GM19372 (cell line): ENCODE data around the gene SLC4A2.
A peak's percentile ranks its signal among the peaks of the same experiment; 100 is the strongest.
"Not testable (repeated sequence)": the region's sequence is repeated elsewhere in the genome, so short reads cannot be mapped to it uniquely, and the experiment has no call there.

Source experiments
- ATAC-seq: cut with Tn5 transposase; IDR thresholded peaks from one replicate; pipeline ENCODE4 v1.9.1; 2021; ENCODE audit warnings: mild to moderate bottlenecking, low read depth, moderate library complexity; ENCODE audit not compliant: unreplicated experiment

The SLC4A2 gene, protein sequence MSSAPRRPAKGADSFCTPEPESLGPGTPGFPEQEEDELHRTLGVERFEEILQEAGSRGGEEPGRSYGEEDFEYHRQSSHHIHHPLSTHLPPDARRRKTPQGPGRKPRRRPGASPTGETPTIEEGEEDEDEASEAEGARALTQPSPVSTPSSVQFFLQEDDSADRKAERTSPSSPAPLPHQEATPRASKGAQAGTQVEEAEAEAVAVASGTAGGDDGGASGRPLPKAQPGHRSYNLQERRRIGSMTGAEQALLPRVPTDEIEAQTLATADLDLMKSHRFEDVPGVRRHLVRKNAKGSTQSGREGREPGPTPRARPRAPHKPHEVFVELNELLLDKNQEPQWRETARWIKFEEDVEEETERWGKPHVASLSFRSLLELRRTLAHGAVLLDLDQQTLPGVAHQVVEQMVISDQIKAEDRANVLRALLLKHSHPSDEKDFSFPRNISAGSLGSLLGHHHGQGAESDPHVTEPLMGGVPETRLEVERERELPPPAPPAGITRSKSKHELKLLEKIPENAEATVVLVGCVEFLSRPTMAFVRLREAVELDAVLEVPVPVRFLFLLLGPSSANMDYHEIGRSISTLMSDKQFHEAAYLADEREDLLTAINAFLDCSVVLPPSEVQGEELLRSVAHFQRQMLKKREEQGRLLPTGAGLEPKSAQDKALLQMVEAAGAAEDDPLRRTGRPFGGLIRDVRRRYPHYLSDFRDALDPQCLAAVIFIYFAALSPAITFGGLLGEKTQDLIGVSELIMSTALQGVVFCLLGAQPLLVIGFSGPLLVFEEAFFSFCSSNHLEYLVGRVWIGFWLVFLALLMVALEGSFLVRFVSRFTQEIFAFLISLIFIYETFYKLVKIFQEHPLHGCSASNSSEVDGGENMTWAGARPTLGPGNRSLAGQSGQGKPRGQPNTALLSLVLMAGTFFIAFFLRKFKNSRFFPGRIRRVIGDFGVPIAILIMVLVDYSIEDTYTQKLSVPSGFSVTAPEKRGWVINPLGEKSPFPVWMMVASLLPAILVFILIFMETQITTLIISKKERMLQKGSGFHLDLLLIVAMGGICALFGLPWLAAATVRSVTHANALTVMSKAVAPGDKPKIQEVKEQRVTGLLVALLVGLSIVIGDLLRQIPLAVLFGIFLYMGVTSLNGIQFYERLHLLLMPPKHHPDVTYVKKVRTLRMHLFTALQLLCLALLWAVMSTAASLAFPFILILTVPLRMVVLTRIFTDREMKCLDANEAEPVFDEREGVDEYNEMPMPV

DNA sequence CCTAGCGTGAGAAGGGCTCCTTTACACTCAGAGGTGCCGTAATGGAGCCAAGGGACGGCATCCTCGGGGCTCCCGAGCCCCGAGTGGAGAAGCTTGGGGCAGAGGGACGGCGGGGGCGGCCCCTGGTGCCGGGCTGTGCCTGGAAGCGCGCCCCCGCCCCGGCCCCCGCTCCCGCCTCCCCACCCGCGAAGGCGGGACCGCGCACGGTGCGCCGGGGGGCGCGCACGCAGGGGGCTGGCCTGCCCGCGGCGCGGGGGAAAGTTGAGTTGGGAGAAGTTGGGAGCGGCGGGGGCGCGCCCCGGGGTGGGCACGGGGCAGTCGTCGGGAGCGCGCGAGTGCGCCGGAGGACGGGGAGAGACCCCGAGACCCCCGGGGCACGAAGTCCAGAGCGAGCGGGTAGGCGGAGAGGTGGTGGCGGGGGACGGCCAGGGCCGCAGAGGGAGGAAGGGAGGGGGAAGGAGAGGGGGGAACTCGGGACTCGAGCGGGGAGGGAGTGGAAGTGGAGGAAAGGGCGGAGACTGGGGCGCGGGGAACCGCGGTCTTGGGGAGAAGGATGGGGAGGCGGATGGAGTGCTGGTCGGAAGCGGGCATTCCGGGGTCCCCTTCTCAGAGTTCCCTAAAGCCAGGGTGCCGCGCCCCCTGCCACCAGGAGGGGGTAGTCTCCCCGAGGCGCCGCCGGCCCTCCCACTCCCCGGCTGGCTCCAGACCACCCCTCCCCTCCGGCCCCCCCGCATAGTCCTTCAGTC lies at the start of gene SLC4A2:
Gene SLC4A2 (plus strand): TSS at position 223 of the 746 bp plus-strand sequence. CDS start 2,399 bp downstream, outside the sequence.
- ATAC-seq, result no peak

DNA sequence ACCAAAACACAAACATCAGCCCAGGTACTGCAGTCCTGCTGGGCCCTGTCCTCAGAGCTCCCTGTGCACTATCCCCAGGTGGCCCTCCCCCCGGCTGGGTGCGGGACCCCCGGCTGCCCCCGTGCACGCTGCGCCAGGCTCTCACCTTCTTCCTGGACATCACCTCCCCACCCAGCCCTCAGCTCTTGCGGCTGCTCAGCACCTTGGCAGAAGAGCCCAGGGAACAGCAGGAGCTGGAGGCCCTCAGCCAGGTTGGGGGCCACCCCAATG lies 49.4 kb upstream of the SLC4A2 start:
- no peak for ATAC-seq

DNA sequence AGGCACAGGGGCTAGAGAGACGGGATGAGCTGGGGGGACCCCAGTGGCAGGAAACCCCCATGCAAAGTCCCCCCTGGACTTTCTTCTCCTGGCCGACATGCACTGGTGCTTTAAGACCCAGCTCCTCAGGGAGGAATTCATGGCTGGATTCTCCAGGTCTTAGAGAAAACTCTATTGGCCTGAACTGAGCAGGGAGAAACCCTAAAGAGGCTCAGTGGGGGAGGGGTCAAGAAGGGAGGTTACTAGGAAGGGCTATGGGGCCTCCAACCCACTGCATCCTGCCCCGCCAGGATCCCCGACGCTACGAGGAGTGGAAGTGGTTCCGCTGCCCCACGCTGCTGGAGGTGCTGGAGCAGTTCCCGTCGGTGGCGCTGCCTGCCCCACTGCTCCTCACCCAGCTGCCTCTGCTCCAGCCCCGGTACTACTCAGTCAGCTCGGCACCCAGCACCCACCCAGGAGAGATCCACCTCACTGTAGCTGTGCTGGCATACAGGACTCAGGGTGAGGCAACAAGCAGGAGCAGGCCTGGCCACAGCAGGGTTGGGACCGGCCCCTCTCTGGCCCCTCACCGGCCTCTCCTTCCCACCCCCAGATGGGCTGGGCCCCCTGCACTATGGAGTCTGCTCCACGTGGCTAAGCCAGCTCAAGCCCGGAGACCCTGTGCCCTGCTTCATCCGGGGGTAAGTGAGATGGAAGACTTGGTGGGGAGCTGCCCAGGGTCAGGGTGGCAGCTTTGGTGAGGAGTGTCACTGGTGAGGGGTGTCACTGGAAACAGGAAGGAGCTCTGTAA lies 48.9 kb upstream of the SLC4A2 start:
- ATAC-seq, result no peak

DNA sequence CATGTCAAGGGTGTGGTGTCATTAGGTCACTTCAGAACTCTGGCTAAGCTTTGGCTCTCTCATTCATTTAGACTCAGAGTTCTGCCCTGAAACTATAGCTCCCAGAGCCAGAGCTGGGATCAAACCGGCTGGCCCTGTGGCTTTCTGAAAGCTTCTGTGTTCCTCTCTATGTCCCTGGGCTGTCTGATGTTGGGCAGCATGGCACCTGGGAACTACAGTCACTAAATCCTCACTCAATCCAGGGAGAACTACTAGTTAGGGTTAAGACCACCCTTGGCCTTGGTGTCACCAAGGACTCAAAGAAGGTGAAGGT lies 48.3 kb upstream of the SLC4A2 start:
- ATAC-seq, result no peak

DNA sequence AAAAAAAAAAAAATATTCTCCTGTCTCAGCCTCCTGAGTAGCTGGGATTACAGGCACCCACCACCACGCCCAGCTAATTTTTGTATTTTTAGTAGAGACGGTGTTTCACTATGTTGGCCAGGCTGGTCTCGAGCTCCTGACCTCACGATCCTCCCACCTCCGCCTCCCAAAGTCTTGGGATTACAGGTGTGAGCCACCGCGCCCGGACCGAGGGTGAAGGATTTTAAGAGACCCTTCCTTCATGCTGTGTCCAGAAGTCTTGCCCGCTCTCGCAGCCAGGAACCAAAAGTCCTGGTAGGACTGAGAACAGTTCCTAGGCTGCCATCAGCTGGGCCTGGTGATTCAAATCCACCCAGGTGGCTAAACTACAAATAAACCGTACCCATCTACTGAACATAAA lies 47.8 kb upstream of the SLC4A2 start:
- ATAC-seq, result not testable (repeated sequence)

DNA sequence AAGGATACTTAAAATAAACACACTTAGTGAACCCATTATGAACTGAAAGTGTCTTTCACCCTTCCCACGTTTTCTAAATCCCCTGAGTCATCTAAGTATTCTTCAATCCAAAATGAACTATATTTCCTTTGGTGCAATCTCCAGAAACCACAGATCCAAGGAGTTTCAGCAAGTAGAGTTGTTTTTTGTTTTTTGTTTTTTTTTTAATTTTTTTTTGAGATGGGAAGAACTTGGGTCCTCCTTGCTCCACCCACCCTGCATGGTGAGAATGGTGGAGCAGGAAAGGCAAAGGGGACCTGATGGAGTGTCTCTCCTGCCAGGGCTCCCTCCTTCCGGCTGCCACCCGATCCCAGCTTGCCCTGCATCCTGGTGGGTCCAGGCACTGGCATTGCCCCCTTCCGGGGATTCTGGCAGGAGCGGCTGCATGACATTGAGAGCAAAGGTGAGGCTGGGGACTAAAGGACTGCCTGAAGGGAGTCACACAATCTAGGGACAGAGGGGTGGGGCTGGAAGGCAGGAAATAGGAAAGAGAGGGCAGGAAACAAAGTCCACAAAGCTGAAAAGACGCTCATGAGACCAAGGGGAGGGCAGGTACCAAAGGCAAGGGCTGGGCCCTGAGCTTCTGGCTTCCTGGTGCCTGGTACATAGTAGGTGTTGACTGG lies 47.2 kb upstream of the SLC4A2 start:
- ATAC-seq, result no peak

DNA sequence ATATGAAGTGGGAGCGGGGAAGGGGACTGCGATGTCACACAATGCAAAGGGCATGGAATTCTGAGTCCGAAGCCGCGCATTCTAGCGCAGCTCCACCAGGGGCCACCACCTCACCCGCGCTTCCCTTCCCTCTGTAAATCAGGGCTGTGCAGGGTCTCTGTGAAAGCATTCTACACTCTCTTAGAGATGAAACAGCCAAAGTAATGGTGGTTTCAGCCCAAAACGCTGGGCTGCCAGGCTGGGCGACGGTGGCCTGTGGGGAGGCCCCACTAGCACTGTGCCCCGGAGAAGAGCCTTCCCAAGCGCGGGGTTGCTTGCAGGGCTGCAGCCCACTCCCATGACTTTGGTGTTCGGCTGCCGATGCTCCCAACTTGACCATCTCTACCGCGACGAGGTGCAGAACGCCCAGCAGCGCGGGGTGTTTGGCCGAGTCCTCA lies 46.5 kb upstream of the SLC4A2 start:
- no peak for ATAC-seq

DNA sequence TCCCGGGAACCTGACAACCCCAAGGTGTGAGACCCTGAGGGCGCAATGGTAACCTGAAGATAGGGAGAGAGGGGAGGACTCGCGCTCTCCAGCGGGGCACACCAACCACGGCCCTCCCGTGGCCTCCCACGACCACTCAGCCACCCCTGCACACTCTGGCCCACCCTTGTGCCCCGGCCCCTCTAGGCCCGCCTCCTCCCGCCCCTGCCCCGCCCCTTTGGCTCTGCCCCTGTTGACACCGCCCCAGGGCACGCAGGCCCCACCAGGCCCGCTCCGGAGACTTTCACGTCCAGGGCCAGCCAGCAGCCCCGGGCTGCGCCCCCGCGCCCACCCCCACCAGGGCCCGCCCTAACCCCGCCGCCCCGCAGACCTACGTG lies 46.0 kb upstream of the SLC4A2 start:
- no peak for ATAC-seq

DNA sequence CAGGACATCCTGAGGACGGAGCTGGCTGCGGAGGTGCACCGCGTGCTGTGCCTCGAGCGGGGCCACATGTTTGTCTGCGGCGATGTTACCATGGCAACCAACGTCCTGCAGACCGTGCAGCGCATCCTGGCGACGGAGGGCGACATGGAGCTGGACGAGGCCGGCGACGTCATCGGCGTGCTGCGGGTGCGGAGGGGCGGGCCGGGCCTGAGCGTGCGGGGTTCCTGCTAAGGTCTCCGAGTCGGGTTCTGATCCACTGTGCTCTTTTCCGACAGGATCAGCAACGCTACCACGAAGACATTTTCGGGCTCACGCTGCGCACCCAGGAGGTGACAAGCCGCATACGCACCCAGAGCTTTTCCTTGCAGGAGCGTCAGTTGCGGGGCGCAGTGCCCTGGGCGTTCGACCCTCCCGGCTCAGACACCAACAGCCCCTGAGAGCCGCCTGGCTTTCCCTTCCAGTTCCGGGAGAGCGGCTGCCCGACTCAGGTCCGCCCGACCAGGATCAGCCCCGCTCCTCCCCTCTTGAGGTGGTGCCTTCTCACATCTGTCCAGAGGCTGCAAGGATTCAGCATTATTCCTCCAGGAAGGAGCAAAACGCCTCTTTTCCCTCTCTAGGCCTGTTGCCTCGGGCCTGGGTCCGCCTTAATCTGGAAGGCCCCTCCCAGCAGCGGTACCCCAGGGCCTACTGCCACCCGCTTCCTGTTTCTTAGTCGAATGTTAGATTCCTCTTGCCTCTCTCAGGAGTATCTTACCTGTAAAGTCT lies 45.5 kb upstream of the SLC4A2 start:
- peak; percentile 52 for ATAC-seq

DNA sequence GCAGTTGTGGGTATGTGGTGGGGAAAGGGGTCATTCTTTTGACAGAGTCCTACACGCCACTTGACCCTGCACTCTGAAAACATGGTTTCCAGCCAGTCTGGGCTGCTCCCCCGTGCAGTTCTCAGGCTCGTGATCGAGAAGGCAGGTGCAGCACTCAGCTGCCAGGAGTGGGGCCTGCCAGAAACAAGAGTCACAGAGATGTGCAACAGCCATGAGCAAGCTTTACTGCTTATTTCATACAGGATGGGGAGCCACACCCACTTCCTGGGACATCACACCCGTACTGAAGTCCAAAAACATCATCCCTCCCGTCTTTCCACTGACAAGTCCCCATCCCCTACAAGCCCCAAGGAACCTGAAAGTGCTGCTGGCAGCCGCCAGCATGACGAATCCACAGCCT lies 44.4 kb upstream of the SLC4A2 start:
- no peak for ATAC-seq

DNA sequence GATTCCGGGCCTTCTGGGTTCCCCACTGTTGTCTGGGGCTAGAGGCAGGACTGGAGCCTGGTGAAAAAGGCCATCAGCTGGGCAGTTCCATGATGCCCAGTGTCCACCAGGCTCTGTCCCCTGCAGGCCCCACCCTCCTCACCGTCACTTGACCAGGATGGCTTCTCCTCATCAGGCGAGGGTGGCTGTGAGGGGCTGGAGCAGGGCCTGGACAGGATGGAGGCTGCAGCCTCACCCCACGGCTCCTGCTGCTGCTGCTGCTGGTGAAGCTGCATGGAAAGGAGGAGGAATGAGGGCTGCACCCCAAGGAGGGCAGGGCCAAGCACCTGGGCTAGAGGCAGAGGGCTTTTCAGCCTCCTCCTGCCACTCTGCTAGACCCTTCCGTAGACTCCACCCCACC lies 43.4 kb upstream of the SLC4A2 start:
- no peak for ATAC-seq

DNA sequence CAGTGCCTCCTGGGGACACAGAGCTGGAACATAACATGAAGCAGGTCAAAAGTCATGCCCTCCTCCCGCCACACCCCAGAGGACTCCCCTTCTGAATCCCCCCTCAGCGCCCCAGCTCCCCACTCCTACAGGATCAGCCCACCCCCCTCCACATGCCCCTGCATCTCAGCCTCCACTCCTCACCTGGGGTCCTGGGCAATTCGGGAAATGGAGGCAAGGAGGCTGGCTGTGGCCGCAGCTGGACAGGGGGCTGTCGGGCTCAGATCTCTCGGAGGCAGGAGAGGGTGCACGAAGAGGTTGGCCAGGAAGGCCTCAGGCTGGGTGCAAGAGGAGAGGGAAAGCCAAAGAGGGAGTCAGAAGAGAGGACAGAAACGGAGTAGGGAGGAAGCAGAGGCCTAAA lies 42.9 kb upstream of the SLC4A2 start:
- no peak for ATAC-seq

DNA sequence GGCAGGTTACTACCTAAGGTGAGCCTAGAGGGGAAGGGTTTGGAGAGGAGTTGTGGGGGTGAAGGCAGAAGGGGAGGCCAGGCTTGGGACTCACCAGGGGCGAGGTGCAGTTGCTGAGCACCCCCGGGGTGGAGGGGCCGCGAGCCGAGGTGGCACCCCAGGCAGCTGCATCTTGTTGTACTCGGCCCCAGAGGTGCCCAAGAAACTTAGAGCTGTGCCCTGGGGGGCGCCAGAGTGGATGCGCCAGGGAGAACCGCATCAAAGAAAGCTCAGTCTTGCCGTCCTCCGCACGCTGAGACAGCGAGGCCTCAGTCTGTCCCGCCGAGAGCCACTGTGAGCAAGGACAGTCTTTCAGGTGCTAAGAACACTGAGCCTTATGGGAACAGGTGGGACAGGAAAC lies 42.4 kb upstream of the SLC4A2 start:
- no peak for ATAC-seq

DNA sequence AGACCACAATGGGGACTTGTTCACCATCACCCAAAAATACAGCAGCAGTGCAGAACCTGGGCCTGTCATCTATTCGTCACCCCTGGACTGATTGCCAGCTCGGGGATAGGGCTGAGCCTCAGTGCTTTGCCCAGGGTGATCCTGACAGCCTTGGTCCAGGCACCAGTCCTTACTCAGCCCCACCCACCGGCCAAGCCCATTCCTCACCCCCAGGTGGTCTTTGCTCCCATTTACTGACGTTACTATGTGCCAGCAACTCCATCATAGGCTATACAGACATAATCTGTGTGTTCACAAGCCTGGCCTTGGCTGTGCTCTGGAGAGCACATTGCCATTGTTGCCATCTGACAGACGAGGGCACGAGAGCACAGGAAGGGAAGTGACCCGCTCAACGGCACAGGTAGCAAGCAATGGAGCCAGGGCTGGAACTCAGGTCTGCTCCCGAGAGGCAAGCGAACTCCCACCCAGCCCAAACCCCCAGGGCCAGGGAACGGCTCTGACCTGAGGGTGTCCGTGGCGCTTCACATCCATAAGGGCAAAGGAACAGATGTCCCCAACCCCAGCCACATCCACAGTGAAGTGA lies 41.9 kb upstream of the SLC4A2 start:
- no peak for ATAC-seq

DNA sequence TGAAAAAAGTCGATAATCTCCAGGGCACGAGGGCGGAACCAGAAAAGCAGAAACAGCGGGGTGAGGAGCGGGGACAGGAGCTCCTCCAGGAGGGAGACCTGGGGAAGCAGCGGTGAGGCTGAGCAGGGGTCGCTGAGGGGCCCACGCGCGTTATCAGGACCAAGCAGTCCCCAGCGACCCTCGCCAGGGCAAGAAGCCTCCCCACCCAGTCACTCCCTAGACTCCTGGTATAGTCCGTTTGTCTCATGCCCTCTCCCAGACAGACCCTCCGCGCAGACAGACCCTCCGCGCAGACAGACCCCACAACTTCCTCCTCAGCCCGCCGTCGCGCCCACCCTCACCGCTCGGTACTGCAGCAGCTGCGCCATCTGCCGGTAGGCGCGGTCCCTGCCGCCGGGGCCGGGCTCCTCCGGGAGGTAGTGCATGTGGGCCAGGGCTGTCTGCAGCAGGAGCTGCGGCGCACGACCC lies 41.4 kb upstream of the SLC4A2 start:
- ATAC-seq, result peak; percentile 60

DNA sequence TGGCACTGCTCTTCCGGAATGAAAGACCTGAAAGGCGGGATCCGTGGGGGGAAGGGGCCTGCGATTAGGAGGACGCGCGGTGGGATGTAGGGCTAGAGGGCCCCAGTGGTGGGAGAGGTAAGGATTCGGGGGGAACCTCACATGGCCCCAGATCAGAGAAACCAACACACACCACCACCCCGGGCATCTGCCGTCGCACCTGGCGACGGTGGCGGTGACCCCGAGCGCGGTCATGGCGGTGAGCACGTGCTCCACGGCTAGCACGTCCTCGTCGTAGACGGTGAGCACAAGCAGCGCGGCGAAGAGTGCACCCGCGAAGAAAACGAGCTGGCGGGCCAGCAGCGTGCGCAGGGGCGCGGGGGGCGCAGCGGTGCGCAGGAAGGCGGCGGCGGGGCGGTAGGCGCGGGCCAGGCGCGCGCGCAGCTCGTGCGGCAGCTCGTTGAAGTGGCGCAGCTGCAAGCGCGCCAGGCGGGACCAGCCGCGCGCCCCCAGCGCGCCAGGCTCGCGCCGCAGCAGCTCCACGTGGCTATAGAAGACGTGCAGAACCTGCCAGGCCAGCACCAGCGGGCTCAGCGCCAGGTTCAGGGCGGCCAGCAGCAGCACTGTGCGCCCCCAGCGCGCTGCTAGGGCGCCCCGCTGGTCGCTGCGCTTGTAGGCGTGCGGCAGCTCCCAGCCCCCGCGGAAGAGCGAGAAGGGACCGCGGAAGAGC lies 40.8 kb upstream of the SLC4A2 start:
- ATAC-seq, result no peak

DNA sequence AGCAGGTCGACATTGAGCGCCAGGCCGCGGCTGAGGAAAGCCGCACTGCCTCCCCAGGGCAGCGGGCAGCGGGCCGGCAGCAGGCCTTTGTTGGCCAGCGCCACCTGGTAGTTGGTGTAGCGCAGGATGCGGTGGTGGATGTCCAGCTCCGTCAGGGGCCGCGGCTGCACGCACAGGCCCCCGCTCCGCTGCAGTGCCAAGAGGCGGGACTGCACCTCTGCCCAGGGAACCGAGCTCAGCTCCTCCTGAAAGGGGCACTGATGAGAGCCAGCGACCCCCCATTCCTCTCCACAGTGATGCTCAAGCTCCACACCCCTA lies 40.3 kb upstream of the SLC4A2 start:
- ATAC-seq, result no peak

DNA sequence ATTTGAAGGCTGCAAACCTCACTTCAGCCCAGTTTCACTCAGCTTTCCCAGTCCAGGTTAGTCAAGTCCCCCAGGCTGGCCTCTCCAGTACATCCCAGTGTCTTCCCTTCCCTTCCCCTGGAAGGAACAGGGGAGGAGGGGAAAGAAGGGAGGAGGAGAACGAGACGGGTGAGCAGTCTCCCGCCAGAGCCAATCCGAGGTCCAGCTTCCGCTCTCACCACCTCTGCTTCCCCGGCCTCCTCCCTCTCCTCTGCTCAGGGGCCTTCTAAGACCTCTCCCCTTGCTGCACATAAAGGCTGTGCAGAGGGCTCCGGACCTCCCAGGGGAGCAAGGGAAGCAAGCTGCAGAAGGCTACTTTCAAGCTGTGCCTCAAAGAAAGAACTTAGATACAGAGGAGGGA lies 39.2 kb upstream of the SLC4A2 start:
- ATAC-seq, result no peak
